Neuronal stem cell (in vitro differentiated cells): Measurements from ENCODE around the gene HTR6.

Experiments
- DNase-seq: peaks from one replicate; pipeline ENCODE4 v3.0.0-alpha.2; 2013; ENCODE audit warnings: low spot score
- H2AFZ ChIP-seq: one replicate; pipeline ENCODE4 v1.6.1; 2013; ENCODE audit warnings: mild to moderate bottlenecking, low read length, inconsistent platforms
- H2AK5ac ChIP-seq: 2 replicates; pipeline ENCODE4 v1.6.1; 2013; ENCODE audit warnings: low read depth, mild to moderate bottlenecking, inconsistent platforms, low read length, moderate library complexity, mixed read lengths
- H2BK120ac ChIP-seq: 2 replicates; pipeline ENCODE4 v1.6.1; 2013; ENCODE audit warnings: low read depth, mild to moderate bottlenecking, inconsistent platforms, low read length, moderate library complexity, mixed read lengths
- H2BK12ac ChIP-seq: one replicate; pipeline ENCODE4 v1.6.1; 2013; ENCODE audit warnings: low read length, inconsistent platforms
- H2BK15ac ChIP-seq: 2 replicates; pipeline ENCODE4 v1.6.1; 2013; ENCODE audit warnings: mild to moderate bottlenecking, low read length, inconsistent platforms, mixed read lengths
- H2BK5ac ChIP-seq: one replicate; pipeline ENCODE4 v1.6.1; 2013; ENCODE audit warnings: inconsistent platforms, mild to moderate bottlenecking, low read length, moderate library complexity
- H3K14ac ChIP-seq: one replicate; pipeline ENCODE4 v1.6.1; 2013; ENCODE audit warnings: low read length, inconsistent platforms
- H3K18ac ChIP-seq: 2 replicates; pipeline ENCODE4 v1.6.1; 2013; ENCODE audit warnings: low read length, inconsistent platforms
- H3K23ac ChIP-seq: 2 replicates; pipeline ENCODE4 v1.6.1; 2013; ENCODE audit warnings: low read depth, mild to moderate bottlenecking, mixed read lengths, low read length, inconsistent platforms; ENCODE audit not compliant: poor library complexity
- H3K27ac ChIP-seq: replicated peaks from 3 replicates; pipeline ENCODE4 v1.5.1; 2013; ENCODE audit warnings: low read length, inconsistent platforms
- H3K27me3 ChIP-seq, 3 experiments: 2 replicates each; pipeline ENCODE4 v1.6.1; 2013; ENCODE audit warnings: low read length in 3 of 3, mild to moderate bottlenecking in 2 of 3, inconsistent platforms in 1 of 3, low read depth in 1 of 3, mixed read lengths in 1 of 3, moderate library complexity in 1 of 3; ENCODE audit not compliant: control insufficient read depth in 3 of 3, insufficient read depth in 3 of 3
- H3K36me3 ChIP-seq, 2 donors: replicated peaks in 1 of 2; 2 replicates each; pipeline ENCODE4 v1.6.1; 2013; ENCODE audit warnings: low read length in 2 of 2; ENCODE audit not compliant: control insufficient read depth in 2 of 2, insufficient read depth in 2 of 2
- H3K4ac ChIP-seq: 2 replicates; pipeline ENCODE4 v1.6.1; 2013; ENCODE audit warnings: inconsistent platforms, mild to moderate bottlenecking, low read length, moderate library complexity
- H3K4me1 ChIP-seq, 2 donors: 1 replicate in 1 of 2; 2 replicates in 1 of 2; pipeline ENCODE4 v1.6.1; 2013; ENCODE audit warnings: low read length in 2 of 2, low read depth in 1 of 2; ENCODE audit not compliant: control insufficient read depth in 2 of 2, insufficient read depth in 1 of 2
- H3K4me2 ChIP-seq: one replicate; pipeline ENCODE4 v1.6.1; 2013; ENCODE audit warnings: mild to moderate bottlenecking, low read length, inconsistent platforms; ENCODE audit not compliant: insufficient read depth, poor library complexity, severe bottlenecking
- H3K4me3 ChIP-seq, 2 donors: 2 replicates each; pipeline ENCODE4 v1.5.1; 2013; ENCODE audit warnings: low read length in 2 of 2, mild to moderate bottlenecking in 2 of 2, inconsistent platforms in 1 of 2, moderate library complexity in 1 of 2
- H3K79me1 ChIP-seq: one replicate; pipeline ENCODE4 v1.6.1; 2013; ENCODE audit warnings: low read depth, mild to moderate bottlenecking, inconsistent platforms, low read length, moderate library complexity
- H3K9ac ChIP-seq: one replicate; pipeline ENCODE4 v1.6.1; 2013; ENCODE audit warnings: mild to moderate bottlenecking, low read depth, low read length, inconsistent platforms; ENCODE audit not compliant: poor library complexity
- H3K9me3 ChIP-seq, 2 donors: replicated peaks in 1 of 2; 2 replicates each; pipeline versions ENCODE3 to v1.6.1; 2013; ENCODE audit warnings: low read length in 2 of 2, mild to moderate bottlenecking in 2 of 2, inconsistent platforms in 1 of 2, low read depth in 1 of 2, mixed read lengths in 1 of 2, moderate library complexity in 1 of 2; ENCODE audit not compliant: control insufficient read depth in 2 of 2, insufficient read depth in 1 of 2
- H4K8ac ChIP-seq: one replicate; pipeline ENCODE4 v1.6.1; 2013; ENCODE audit warnings: low read depth, mild to moderate bottlenecking, inconsistent platforms, low read length, moderate library complexity
- H4K91ac ChIP-seq: one replicate; pipeline ENCODE4 v1.6.1; 2013; ENCODE audit warnings: low read length, low read depth, mild to moderate bottlenecking, inconsistent platforms; ENCODE audit not compliant: poor library complexity
- WGBS, 2 donors: extraction: QIAGEN DNeasy Blood & Tissue Kit; methylation state at CpG; one replicate each; pipeline ENCODE4 v1.1.7; 2013; ENCODE audit warnings: missing lambda C conversion rate in 2 of 2, mixed read lengths in 1 of 2; ENCODE audit not compliant: insufficient read length in 2 of 2, insufficient replicate concordance in 1 of 2; ENCODE audit errors: extremely low coverage in 2 of 2; 5-methylcytosine and 5-hydroxymethylcytosine counted together

The HTR6 gene

GRCh38 chr1:19694298-19694697 lies 29.6 kb downstream of the HTR6 start:
- no CpG with 5 or more reads among the region's 14 CpGs for WGBS, 2 donors
- no peak overlapping the region for H2BK5ac ChIP-seq
- no peak for DNase-seq
- no peak overlapping the region for H3K23ac ChIP-seq
- peak overlapping the region; percentile 83 for H2BK15ac ChIP-seq
- H3K18ac ChIP-seq = peak overlapping the region; percentile 52
- H2BK120ac ChIP-seq = no peak overlapping the region
- H3K27me3 ChIP-seq = peaks cover 0 to 26% (median 0%) of the 10 kb centered on the region in 3 experiments
- peak overlapping the region; percentile 89 for H4K91ac ChIP-seq
- no peak overlapping the region for H3K27ac ChIP-seq
- H3K9me3 ChIP-seq = no peaks in the 10 kb centered on the region
- no peaks in the 10 kb centered on the region for H3K4me1 ChIP-seq
- H3K4ac ChIP-seq = no peak overlapping the region
- peak overlapping the region; percentile 16 for H2BK12ac ChIP-seq
- H3K14ac ChIP-seq = no peak overlapping the region
- H4K8ac ChIP-seq = no peak overlapping the region
- no peak overlapping the region for H2AFZ ChIP-seq
- H2AK5ac ChIP-seq = peak overlapping the region; percentile 88
- H3K79me1 ChIP-seq = no peaks in the 10 kb centered on the region
- no peak overlapping the region for H3K9ac ChIP-seq
- no peaks in the 10 kb centered on the region for H3K36me3 ChIP-seq
- H3K4me3 ChIP-seq = no peak overlapping the region
- no peak overlapping the region for H3K4me2 ChIP-seq

- WGBS, 2 donors = no CpG with 5 or more reads among the region's 7 CpGs
- Histone ChIP-seq H4K91ac (no peak overlapping the region), H3K9ac (no peak overlapping the region), H3K4me2 (no peak overlapping the region), H3K36me3 (no peaks in the 10 kb centered on the region), H3K27ac (no peak overlapping the region), H3K4ac (no peak overlapping the region), H3K14ac (peak overlapping the region; percentile 21), H3K4me3 (no peak overlapping the region), H2AFZ (no peak overlapping the region), H3K9me3 (no peaks in the 10 kb centered on the region), H4K8ac (no peak overlapping the region), H2BK15ac (no peak overlapping the region), H3K18ac (no peak overlapping the region), H2BK5ac (no peak overlapping the region), H3K27me3 (peaks cover 0 to 33% (median 0%) of the 10 kb centered on the region in 3 experiments), H2BK12ac (no peak overlapping the region), H3K4me1 (peaks cover 0 to 1% of the 10 kb centered on the region in 2 donors), H3K79me1 (no peaks in the 10 kb centered on the region), H3K23ac (no peak overlapping the region), H2AK5ac (no peak overlapping the region), H2BK120ac (no peak overlapping the region)
- DNase-seq = no peak
These were observed 31.1 kb downstream of the HTR6 start for GRCh38 chr1:19695772-19696171.

GRCh38 chr1:19696820-19697219 lies 32.1 kb downstream of the HTR6 start:
- H3K4me3 ChIP-seq = no peak overlapping the region
- no peak overlapping the region for H3K14ac ChIP-seq
- no peak overlapping the region for H3K27ac ChIP-seq
- WGBS, 2 donors = no CpG with 5 or more reads among the region's 8 CpGs
- H3K18ac ChIP-seq = no peak overlapping the region
- H4K91ac ChIP-seq = no peak overlapping the region
- H3K9me3 ChIP-seq = no peaks in the 10 kb centered on the region
- H2BK5ac ChIP-seq = no peak overlapping the region
- no peak overlapping the region for H3K23ac ChIP-seq
- no peaks in the 10 kb centered on the region for H3K36me3 ChIP-seq
- no peak overlapping the region for H2AFZ ChIP-seq
- no peak overlapping the region for H2BK12ac ChIP-seq
- no peak overlapping the region for H3K9ac ChIP-seq
- no peak overlapping the region for H3K4ac ChIP-seq
- DNase-seq = no peak
- H3K4me2 ChIP-seq = no peak overlapping the region
- H3K4me1 ChIP-seq = peaks cover 0 to 1% of the 10 kb centered on the region in 2 donors
- no peak overlapping the region for H4K8ac ChIP-seq
- H2BK15ac ChIP-seq = no peak overlapping the region
- peaks cover 0 to 34% (median 0%) of the 10 kb centered on the region in 3 experiments for H3K27me3 ChIP-seq
- H2AK5ac ChIP-seq = no peak overlapping the region
- H2BK120ac ChIP-seq = no peak overlapping the region
- no peaks in the 10 kb centered on the region for H3K79me1 ChIP-seq

- Histone ChIP-seq H3K4ac (no peak overlapping the region), H2AK5ac (no peak overlapping the region), H3K18ac (no peak overlapping the region), H3K27me3 (peaks cover 0 to 41% (median 0%) of the 10 kb centered on the region in 3 experiments), H3K27ac (no peak overlapping the region), H3K9me3 (no peaks in the 10 kb centered on the region), H2AFZ (no peak overlapping the region), H3K4me3 (no peak overlapping the region), H3K4me2 (no peak overlapping the region), H2BK5ac (no peak overlapping the region), H4K8ac (no peak overlapping the region), H3K23ac (no peak overlapping the region), H3K4me1 (peaks cover 0 to 1% of the 10 kb centered on the region in 2 donors), H2BK120ac (no peak overlapping the region), H2BK12ac (no peak overlapping the region), H3K14ac (no peak overlapping the region), H2BK15ac (peak overlapping the region; percentile 1), H3K9ac (no peak overlapping the region), H3K79me1 (no peaks in the 10 kb centered on the region), H4K91ac (no peak overlapping the region), H3K36me3 (no peaks in the 10 kb centered on the region)
- no peak for DNase-seq
- WGBS, 2 donors = no CpG with 5 or more reads among the region's 4 CpGs
These were observed 33.5 kb downstream of the HTR6 start for GRCh38 chr1:19698181-19698580.
